HG02678 (cell line): ENCODE data around the gene UBN1.
A peak's percentile ranks its signal among the peaks of the same experiment; 100 is the strongest.

Source experiments
- ATAC-seq: cut with Tn5 transposase; IDR thresholded peaks from one replicate; pipeline ENCODE4 v1.9.1; 2021; ENCODE audit warnings: mild to moderate bottlenecking, moderate library complexity; ENCODE audit not compliant: unreplicated experiment

UBN1 gene

GRCh38 chr16:4846901-4847773 lies at the start of gene UBN1, which contains the start of gene GLYR1:
TSS of gene UBN1 (plus strand) at chr16:4847481. CDS start at chr16:4852918, 5,437 bp downstream.
TSS of gene GLYR1 (minus strand) at chr16:4847288. CDS start at chr16:4847265, 23 bp downstream.
- ATAC-seq, result peak; percentile 87

GRCh38 chr16:4797805-4798252 lies 49.5 kb upstream of the UBN1 start:
- ATAC-seq, result no peak

GRCh38 chr16:4798456-4798855 lies 48.8 kb upstream of the UBN1 start:
- ATAC-seq, result no peak

- no peak for ATAC-seq
Measured at GRCh38 chr16:4799171-4799855, 48.0 kb upstream of the UBN1 start.

GRCh38 chr16:4800290-4801041 lies 46.8 kb upstream of the UBN1 start:
- no peak for ATAC-seq

GRCh38 chr16:4801051-4801961 lies 46.0 kb upstream of the UBN1 start:
- no peak for ATAC-seq

GRCh38 chr16:4801962-4802658 lies 45.2 kb upstream of the UBN1 start, which contains the start of gene ROGDI:
TSS of gene ROGDI (minus strand) at chr16:4802633. CDS start at chr16:4802571, 62 bp downstream.
- peak; percentile 58 for ATAC-seq

GRCh38 chr16:4802659-4803287 lies 44.5 kb upstream of the UBN1 start:
- peak; percentile 92 for ATAC-seq

- ATAC-seq, result no peak
Measured at GRCh38 chr16:4803401-4803844, 43.9 kb upstream of the UBN1 start.

GRCh38 chr16:4803898-4804762 lies 43.2 kb upstream of the UBN1 start:
- no peak for ATAC-seq

GRCh38 chr16:4805231-4805630 lies 42.0 kb upstream of the UBN1 start:
- no peak for ATAC-seq

- no peak for ATAC-seq
Measured at GRCh38 chr16:4806280-4806679, 41.0 kb upstream of the UBN1 start.

GRCh38 chr16:4811242-4811641 lies 36.0 kb upstream of the UBN1 start:
- ATAC-seq, result no peak

- no peak for ATAC-seq
Measured at GRCh38 chr16:4811773-4812172, 35.5 kb upstream of the UBN1 start.

GRCh38 chr16:4813251-4814003 lies 33.9 kb upstream of the UBN1 start:
- ATAC-seq, result no peak

GRCh38 chr16:4814046-4814445 lies 33.2 kb upstream of the UBN1 start:
- no peak for ATAC-seq

GRCh38 chr16:4814542-4815173 lies 32.6 kb upstream of the UBN1 start:
- ATAC-seq, result no peak
